HEK293 (cell line): ENCODE results near the gene ADAMTS19.

Source experiments
- HOXC10 ChIP-seq: sonication (generic); formaldehyde crosslinking; IDR thresholded peaks from 2 replicates; pipeline ENCODE4 v1.8.1; 2023; ENCODE audit warnings: mild to moderate bottlenecking, missing genetic modification reagents
- ZBTB17 ChIP-seq: fragments of 450-650 bp; formaldehyde crosslinking; IDR thresholded peaks from 2 replicates; pipeline ENCODE4 v1.5.1; 2016; ENCODE audit warnings: missing biosample characterization, missing genetic modification characterization
- ZBTB21 ChIP-seq: fragments of 450-650 bp; formaldehyde crosslinking; IDR thresholded peaks from 2 replicates; pipeline ENCODE4 v1.5.1; 2017; ENCODE audit warnings: missing biosample characterization, missing genetic modification characterization
- ZBTB7A ChIP-seq: fragments of 450-650 bp; formaldehyde crosslinking; IDR thresholded peaks from 2 replicates; pipeline ENCODE4 v1.5.1; 2016; ENCODE audit warnings: low read depth, missing biosample characterization, missing genetic modification characterization
- ZFP41 ChIP-seq: fragments of 450-650 bp; formaldehyde crosslinking; IDR thresholded peaks from 2 replicates; pipeline ENCODE4 v1.5.1; 2016; ENCODE audit warnings: missing biosample characterization, missing genetic modification characterization, borderline replicate concordance
- ZIC2 ChIP-seq: fragments of 450-650 bp; formaldehyde crosslinking; IDR thresholded peaks from 2 replicates; pipeline ENCODE4 v1.5.1; 2016; ENCODE audit warnings: missing biosample characterization, missing genetic modification characterization
- ZNF133 ChIP-seq: fragments of 450-650 bp; formaldehyde crosslinking; IDR thresholded peaks from 2 replicates; pipeline ENCODE4 v1.5.1; 2016; ENCODE audit warnings: missing biosample characterization, missing genetic modification characterization
- ZNF16 ChIP-seq: fragments of 450-650 bp; formaldehyde crosslinking; IDR thresholded peaks from 2 replicates; pipeline ENCODE4 v1.5.1; 2016; ENCODE audit warnings: low read depth, missing biosample characterization, missing genetic modification characterization
- ZNF18 ChIP-seq: fragments of 450-650 bp; formaldehyde crosslinking; IDR thresholded peaks from 2 replicates; pipeline ENCODE4 v1.5.1; 2016; ENCODE audit warnings: missing biosample characterization, missing genetic modification characterization
- ZNF184 ChIP-seq: fragments of 450-650 bp; IDR thresholded peaks from 2 replicates; pipeline ENCODE4 v1.5.1; 2018; ENCODE audit warnings: missing biosample characterization, mild to moderate bottlenecking, missing genetic modification characterization
- ZNF19 ChIP-seq: fragments of 450-650 bp; formaldehyde crosslinking; IDR thresholded peaks from 2 replicates; pipeline ENCODE4; 2016; ENCODE audit warnings: missing biosample characterization, missing genetic modification characterization, low read depth
- ZNF221 ChIP-seq: fragments of 450-650 bp; formaldehyde crosslinking; IDR thresholded peaks from 2 replicates; pipeline ENCODE4 v1.5.1; 2017; ENCODE audit warnings: missing biosample characterization, missing genetic modification characterization, borderline replicate concordance
- ZNF248 ChIP-seq: fragments of 450-650 bp; formaldehyde crosslinking; IDR thresholded peaks from 2 replicates; pipeline ENCODE4 v1.5.1; 2017; ENCODE audit warnings: missing biosample characterization, missing genetic modification characterization
- ZNF280C ChIP-seq: fragments of 450-650 bp; formaldehyde crosslinking; IDR thresholded peaks from 2 replicates; pipeline ENCODE4 v1.5.1; 2016; ENCODE audit warnings: missing biosample characterization, missing genetic modification characterization
- ZNF335 ChIP-seq: fragments of 450-650 bp; formaldehyde crosslinking; conservative IDR thresholded peaks from 2 replicates; pipeline ENCODE4 v1.5.1; 2016; ENCODE audit warnings: missing biosample characterization, missing genetic modification characterization
- ZNF366 ChIP-seq: fragments of 450-650 bp; formaldehyde crosslinking; conservative IDR thresholded peaks from 2 replicates; pipeline ENCODE4 v1.5.1; 2016; ENCODE audit warnings: missing biosample characterization, missing genetic modification characterization
- ZNF37A ChIP-seq: fragments of 450-650 bp; IDR thresholded peaks from 2 replicates; pipeline ENCODE4 v1.5.1; 2018; ENCODE audit warnings: missing biosample characterization, missing genetic modification characterization
- ZNF426 ChIP-seq: fragments of 450-650 bp; formaldehyde crosslinking; IDR thresholded peaks from 2 replicates; pipeline ENCODE4 v1.5.1; 2017; ENCODE audit warnings: missing biosample characterization, missing genetic modification characterization, mild to moderate bottlenecking, inconsistent platforms, moderate library complexity
- ZNF433 ChIP-seq: fragments of 450-650 bp; formaldehyde crosslinking; IDR thresholded peaks from 2 replicates; pipeline ENCODE4 v1.5.1; 2016; ENCODE audit warnings: missing biosample characterization, missing genetic modification characterization, low read depth
- ZNF48 ChIP-seq: fragments of 450-650 bp; formaldehyde crosslinking; IDR thresholded peaks from 2 replicates; pipeline ENCODE4 v1.5.1; 2016; ENCODE audit warnings: missing biosample characterization, missing genetic modification characterization
- ZNF560 ChIP-seq: fragments of 450-650 bp; formaldehyde crosslinking; IDR thresholded peaks from 2 replicates; pipeline ENCODE4 v1.5.1; 2017; ENCODE audit warnings: missing biosample characterization, missing genetic modification characterization, borderline replicate concordance
- ZNF600 ChIP-seq: fragments of 450-650 bp; formaldehyde crosslinking; IDR thresholded peaks from 2 replicates; pipeline ENCODE4 v1.5.1; 2016; ENCODE audit warnings: missing biosample characterization, missing genetic modification characterization
- ZNF623 ChIP-seq: fragments of 450-650 bp; formaldehyde crosslinking; IDR thresholded peaks from 2 replicates; pipeline ENCODE4 v1.5.1; 2016; ENCODE audit warnings: missing biosample characterization, missing genetic modification characterization
- ZNF670 ChIP-seq: fragments of 450-650 bp; formaldehyde crosslinking; IDR thresholded peaks from 2 replicates; pipeline ENCODE4 v1.5.1; 2016; ENCODE audit warnings: missing biosample characterization, missing genetic modification characterization, low read depth
- ZNF692 ChIP-seq: fragments of 450-650 bp; formaldehyde crosslinking; IDR thresholded peaks from 2 replicates; pipeline ENCODE4 v1.5.1; 2016; ENCODE audit warnings: missing biosample characterization, missing genetic modification characterization
- ZNF701 ChIP-seq: fragments of 450-650 bp; formaldehyde crosslinking; IDR thresholded peaks from 2 replicates; pipeline ENCODE4 v1.5.1; 2016; ENCODE audit warnings: missing biosample characterization, missing genetic modification characterization
- ZNF76 ChIP-seq: fragments of 450-650 bp; formaldehyde crosslinking; IDR thresholded peaks from 2 replicates; pipeline ENCODE4; 2016; ENCODE audit warnings: low read depth, missing biosample characterization, missing genetic modification characterization, borderline replicate concordance
- ZNF830 ChIP-seq: fragments of 450-650 bp; IDR thresholded peaks from 2 replicates; pipeline ENCODE4 v1.5.0; 2018; ENCODE audit warnings: missing biosample characterization, missing genetic modification characterization, low read depth, mild to moderate bottlenecking, moderate library complexity
- ZNF837 ChIP-seq: fragments of 450-650 bp; formaldehyde crosslinking; IDR thresholded peaks from 2 replicates; pipeline ENCODE4 v1.5.1; 2016; ENCODE audit warnings: missing biosample characterization, missing genetic modification characterization
- ZNF843 ChIP-seq: fragments of 450-650 bp; formaldehyde crosslinking; IDR thresholded peaks from 2 replicates; pipeline ENCODE4 v1.5.1; 2016; ENCODE audit warnings: missing biosample characterization, missing genetic modification characterization
- ZXDB ChIP-seq: fragments of 450-650 bp; formaldehyde crosslinking; IDR thresholded peaks from 2 replicates; pipeline ENCODE4 v1.5.1; 2016; ENCODE audit warnings: missing biosample characterization, missing genetic modification characterization
- TF ChIP-seq, protein P1 (sequence below): fragments of 450-650 bp; formaldehyde crosslinking; IDR thresholded peaks from 2 replicates; pipeline ENCODE4 v1.5.1; 2016; ENCODE audit warnings: missing biosample characterization, missing genetic modification characterization
- TF ChIP-seq, protein P2 (sequence below): sonication (generic); formaldehyde crosslinking; IDR thresholded peaks from 2 replicates; pipeline ENCODE4 v1.8.1; 2022; ENCODE audit warnings: mild to moderate bottlenecking, moderate library complexity, missing genetic modification reagents

The ADAMTS19 gene

GRCh38 chr5:129459777-129460671 lies at the start of gene ADAMTS19 (continued):
- TF ChIP-seq ZNF48 (tag by site-specific recombination): no peak
- TF ChIP-seq ZNF843 (tag by site-specific recombination): no peak
- no peak for TF ChIP-seq ZNF18 (tag by site-specific recombination)
- TF ChIP-seq ZNF692 (tag by site-specific recombination): no peak
- no peak for TF ChIP-seq ZNF560
- TF ChIP-seq ZIC2 (tag by site-specific recombination): peak; percentile 30
- TF ChIP-seq ZNF280C (tag by site-specific recombination): no peak
- TF ChIP-seq, protein P1, sequence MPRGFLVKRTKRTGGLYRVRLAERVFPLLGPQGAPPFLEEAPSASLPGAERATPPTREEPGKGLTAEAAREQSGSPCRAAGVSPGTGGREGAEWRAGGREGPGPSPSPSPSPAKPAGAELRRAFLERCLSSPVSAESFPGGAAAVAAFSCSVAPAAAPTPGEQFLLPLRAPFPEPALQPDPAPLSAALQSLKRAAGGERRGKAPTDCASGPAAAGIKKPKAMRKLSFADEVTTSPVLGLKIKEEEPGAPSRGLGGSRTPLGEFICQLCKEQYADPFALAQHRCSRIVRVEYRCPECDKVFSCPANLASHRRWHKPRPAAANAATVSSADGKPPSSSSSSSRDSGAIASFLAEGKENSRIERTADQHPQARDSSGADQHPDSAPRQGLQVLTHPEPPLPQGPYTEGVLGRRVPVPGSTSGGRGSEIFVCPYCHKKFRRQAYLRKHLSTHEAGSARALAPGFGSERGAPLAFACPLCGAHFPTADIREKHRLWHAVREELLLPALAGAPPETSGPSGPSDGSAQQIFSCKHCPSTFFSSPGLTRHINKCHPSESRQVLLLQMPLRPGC (tag by site-specific recombination): no peak
- TF ChIP-seq ZNF366 (tag by site-specific recombination): no peak
- TF ChIP-seq ZFP41 (tag by site-specific recombination): no peak
- no peak for TF ChIP-seq ZNF830
- TF ChIP-seq ZNF433 (tag by site-specific recombination): no peak
- TF ChIP-seq ZNF37A (tag by site-specific recombination): no peak
- TF ChIP-seq ZBTB17 (tag by site-specific recombination): no peak
- no peak for TF ChIP-seq ZNF426 (tag by site-specific recombination)
- TF ChIP-seq, protein P2, sequence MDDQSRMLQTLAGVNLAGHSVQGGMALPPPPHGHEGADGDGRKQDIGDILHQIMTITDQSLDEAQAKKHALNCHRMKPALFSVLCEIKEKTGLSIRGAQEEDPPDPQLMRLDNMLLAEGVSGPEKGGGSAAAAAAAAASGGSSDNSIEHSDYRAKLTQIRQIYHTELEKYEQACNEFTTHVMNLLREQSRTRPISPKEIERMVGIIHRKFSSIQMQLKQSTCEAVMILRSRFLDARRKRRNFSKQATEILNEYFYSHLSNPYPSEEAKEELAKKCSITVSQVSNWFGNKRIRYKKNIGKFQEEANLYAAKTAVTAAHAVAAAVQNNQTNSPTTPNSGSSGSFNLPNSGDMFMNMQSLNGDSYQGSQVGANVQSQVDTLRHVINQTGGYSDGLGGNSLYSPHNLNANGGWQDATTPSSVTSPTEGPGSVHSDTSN (CRISPR knock-in tag): no peak
- no peak for TF ChIP-seq ZXDB (tag by site-specific recombination)
- no peak for TF ChIP-seq ZNF184 (tag by site-specific recombination)
- no peak for TF ChIP-seq ZNF837 (tag by site-specific recombination)
- peak; percentile 20; the same call in 1 of the 2 replicates for TF ChIP-seq ZNF76
- TF ChIP-seq ZNF670: no peak
- no peak for TF ChIP-seq ZNF248 (tag by site-specific recombination)
- no peak for TF ChIP-seq ZNF133 (tag by site-specific recombination)
- peak; percentile 85 for TF ChIP-seq ZNF600
- no peak for TF ChIP-seq ZNF16
- TF ChIP-seq ZBTB7A (tag by site-specific recombination): no peak
- TF ChIP-seq ZBTB21 (tag by site-specific recombination): no peak
- no peak for TF ChIP-seq ZNF221 (tag by site-specific recombination)
- TF ChIP-seq ZNF701 (tag by site-specific recombination): no peak
- no peak for TF ChIP-seq ZNF623 (tag by site-specific recombination)
- TF ChIP-seq ZNF335 (tag by site-specific recombination): peak; percentile 84
- TF ChIP-seq ZNF19 (tag by site-specific recombination): no peak
- no peak for TF ChIP-seq HOXC10
